NCI-H510A treated with DMSO at 0.1 percent for 48 hours (cell line): ENCODE data around the gene NOL4L.
"Not testable (repeated sequence)": the region's sequence is repeated elsewhere in the genome, so short reads cannot be mapped to it uniquely, and the experiment has no call there.

Experiments used
- DNase-seq: peaks from one replicate; lab custom pipeline; 2025; lab: John Stamatoyannopoulos, UW

Gene NOL4L

DNA sequence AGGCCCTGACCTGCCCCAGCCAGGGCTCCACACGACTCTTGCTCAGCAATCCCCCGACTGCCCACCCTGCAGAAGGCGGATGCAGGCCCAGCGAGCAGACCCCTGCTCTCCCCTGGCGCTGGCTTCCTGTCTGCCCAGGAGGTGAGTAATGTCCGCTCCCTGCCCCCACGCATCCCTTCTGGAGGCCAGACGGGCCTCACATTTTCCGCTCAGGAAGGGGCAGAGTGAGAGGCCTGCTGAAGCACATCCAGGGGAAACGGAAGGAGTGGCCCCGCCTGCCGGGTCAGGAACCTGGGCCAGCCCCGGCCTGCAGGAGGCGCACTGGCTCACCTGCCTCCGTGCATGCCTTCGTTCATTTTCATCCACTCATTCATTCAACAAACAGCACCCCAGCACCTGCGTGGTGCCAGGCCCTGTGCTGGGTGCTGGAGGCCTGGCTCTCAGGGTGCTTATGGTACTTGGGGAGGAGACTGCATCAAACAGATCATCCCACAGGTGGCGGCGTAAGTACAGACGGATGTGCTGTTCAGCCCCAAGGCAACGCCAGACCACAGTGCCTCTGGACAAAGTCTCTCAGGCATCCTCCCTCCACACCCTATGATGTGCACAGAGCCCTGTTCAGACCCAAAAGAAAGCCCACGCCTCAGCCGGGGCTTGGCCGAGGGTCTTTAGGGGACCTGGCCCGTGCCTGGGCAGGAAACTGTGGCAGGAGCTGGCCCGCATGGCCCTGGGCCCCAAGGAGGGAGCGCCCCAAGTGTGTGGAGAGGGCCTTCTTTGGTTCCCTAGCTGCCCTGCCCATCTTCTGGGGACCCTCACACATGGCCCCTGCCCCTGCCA lies 114.9 kb downstream of the NOL4L start:
- no peak for DNase-seq

DNA sequence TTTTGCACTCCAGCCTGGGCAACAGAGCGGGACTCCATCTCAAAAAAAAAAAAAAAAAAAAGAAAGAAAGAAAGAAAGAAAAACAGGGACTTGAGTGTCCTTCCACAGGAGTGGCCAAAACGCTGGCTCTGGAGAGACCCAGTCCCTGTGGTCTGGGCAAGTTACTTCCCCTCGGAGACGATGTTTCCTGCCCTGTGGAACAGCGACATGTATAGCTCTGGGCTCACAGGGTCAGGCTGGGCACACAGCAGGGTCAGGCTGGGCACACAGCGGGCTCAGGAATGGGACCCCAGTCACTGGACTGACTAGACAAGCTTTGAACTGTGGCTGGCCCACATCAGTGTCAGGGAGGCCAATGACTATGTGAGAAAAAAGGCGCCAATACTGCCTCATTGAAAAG lies 116.3 kb downstream of the NOL4L start:
- no peak for DNase-seq

DNA sequence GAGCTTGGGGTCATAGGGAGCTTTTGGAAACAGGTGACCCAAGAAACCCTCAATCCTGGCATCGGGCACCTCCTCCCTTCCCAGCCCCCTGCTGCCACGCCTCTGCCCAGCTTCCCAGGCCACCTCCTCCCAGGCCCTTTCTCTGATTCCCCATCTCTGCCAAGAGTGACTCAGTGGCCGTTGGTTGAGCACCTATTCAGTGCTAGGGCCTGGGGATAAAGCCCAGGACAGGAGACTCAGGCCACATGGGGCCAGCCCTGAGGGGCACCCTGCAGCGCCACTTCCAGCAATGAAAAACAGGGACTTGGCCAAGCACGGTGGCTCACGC lies 116.9 kb downstream of the NOL4L start:
- no peak for DNase-seq

DNA sequence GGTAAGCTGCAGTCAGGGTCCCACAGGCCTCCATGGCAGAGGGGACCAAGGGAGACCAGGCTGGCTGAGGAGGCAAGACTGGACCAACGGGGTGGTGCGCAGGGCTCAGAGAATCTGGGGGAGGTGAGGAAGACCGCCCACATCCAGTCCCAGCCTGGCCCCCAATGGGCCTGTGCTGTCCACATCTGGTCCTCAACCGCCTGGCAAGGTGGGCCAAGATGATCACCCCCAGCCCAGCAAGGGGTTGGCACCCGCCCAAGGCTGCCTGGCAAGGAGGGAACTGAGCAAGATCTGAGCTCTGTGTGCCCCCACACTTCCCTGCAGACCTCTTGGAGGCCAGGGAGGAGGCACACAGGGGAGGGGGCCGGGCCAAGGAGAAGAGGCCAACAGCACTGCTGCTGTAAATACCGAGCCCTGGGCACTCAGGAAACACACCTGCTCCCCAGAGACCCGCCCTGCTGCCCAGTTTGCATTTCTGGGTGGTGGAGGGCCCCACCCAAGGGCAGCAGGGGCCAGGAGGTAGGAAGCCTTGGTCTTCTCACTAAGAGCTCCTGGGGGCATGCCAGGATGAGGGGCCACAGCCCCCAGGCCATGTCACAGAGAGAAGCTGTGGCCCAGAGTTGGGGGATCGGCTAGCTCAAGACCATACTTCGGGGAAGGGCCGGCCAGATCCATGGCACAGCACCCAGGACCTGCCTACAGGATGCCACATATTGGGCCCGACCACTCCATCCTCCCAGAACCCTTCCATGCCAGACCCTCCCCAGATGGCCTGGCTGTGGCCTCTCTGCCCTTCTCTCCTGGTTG lies 117.4 kb downstream of the NOL4L start:
- no peak for DNase-seq

DNA sequence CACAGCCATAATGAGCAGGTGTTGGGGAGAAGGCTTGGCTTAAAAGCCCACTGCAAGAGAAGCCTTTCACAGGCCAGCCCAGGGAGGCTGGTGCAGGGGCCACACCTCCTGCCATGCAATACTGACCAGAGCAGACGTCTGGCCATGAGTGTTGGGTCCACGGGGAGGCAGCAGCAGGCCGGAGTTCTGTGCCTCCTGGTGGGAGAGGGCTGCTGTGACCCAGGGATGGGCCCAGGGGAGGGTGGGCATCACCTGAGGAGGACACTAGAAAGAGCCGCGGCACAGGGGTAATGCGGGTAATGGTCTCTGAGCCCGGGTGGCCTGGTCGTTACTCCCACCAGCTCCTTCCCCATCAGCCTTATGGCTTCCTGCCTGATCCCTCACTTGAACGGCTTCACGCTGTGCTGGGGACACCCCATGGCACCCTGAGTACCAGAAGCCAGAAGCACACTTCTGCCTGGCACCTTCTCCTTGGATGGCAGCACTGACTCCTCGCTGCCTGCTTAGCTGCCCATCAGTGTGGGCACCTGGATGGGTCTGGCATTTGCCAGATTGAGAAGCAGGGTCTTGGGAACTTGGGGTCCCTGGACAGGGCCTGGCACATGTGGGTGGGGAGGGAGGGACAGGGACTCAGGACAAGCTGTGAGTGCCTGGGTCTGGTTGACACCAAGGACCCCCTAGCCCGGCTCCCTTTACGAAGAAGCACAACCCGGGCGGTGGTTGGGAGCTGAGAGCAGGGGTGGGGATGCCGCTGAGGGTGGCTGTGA lies 118.2 kb downstream of the NOL4L start:
- no peak for DNase-seq

DNA sequence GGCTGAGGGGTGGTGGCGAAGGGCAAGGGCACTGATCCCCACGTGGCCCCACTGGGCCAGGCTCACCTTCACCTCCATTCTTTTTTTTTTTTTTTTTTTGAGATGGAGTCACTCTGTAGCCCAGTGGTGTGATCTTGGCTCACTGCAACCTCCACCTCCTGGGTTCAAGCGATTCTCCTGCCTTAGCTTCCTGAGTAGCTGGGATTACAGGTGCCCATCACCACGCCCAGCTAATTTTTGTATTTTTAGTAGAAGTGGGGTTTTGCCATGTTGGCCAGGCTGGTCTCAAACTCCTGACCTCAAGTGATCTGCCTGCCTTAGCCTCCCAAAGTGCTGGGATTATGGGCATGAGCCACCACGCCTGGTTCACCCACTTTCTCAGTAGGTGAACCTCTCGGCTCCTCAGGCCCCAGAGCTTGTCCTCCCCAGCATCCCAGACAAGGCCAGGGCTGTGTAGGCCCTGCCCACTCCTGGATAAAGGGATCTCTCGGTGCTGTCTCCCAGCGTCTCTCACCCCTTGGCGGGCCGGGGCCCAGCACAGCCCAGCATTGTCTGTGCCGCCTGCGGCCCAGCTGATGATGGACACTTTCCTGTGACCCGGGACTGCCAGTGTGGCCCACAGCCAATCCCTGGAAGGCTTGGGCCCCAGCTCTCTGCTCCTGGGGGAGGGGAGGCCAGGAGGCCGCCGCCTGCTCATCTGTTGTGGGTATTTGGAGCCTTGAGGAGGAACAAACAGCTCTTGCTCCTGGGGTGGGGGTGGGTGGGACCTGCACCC lies 119.0 kb downstream of the NOL4L start:
- DNase-seq = not testable (repeated sequence)

DNA sequence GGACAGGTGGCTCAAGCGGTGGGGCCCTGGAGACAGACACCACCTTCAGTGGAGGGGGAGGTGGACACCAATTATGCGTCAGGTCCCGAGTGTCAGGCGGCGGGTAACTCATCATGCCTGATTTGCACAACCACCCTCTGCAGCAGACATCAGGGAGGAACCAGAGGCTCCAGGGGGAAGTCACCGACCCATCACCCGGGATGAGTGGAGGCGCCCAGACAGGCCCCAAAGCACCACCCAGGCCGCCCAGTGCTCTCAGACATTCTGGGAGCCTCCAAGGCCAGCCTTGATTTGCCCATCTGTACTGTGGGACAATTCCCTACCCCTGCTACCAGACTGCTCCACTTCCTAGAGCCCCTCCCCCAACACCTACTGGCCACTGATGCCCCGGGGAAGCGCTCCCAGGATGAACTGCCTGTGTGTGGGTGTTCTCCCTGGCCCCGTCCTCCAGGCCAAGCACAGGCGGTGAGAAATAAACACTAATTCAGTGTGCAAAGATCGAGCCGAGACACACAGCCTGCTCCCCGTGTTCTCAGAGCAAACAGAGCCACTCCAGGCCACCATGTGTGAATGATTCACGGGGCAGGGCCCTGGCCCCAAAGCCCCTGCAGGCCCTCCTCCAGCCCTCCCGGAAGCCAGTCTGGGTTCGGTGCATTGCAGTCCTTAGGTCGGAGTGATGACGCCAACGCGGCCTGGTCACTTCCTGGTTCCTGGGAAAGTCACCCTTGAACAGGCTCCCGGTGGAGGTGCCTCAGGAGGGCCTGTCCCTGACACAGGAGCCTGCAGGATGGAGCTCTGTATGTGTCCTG lies 119.8 kb downstream of the NOL4L start:
- no peak for DNase-seq

DNA sequence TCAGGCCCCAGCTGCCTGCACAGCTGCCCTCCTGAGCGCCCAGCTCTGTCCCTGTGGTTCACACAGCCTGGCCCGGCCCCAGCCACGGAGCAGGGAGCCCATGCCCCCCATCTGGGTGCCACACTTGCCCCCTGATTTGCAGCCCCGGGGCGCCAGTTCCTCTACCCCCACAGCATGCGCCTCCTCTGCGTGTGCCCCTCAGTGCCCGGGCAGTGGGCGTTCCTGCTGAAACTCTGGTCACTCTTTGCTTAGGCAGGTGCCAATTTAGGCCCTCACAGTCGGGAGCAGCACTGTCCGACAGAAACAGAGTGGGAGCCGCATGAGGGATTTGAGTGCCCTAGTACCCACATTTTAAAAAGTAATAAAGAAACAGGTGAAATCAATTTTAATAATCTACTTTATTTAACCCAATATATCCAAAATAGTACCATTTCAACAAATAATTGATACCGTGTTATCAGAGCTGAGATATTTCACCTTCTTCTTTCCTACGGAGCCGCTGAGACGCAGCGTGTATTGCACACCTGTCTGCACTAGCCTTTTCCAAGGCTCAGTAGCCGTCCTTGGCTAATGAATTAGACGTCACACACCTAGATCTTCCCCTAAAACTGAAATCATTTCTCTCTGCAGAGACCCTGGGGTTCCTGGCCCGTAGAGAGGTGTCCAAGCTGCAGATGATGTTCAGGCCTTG lies 120.6 kb downstream of the NOL4L start:
- no peak for DNase-seq

DNA sequence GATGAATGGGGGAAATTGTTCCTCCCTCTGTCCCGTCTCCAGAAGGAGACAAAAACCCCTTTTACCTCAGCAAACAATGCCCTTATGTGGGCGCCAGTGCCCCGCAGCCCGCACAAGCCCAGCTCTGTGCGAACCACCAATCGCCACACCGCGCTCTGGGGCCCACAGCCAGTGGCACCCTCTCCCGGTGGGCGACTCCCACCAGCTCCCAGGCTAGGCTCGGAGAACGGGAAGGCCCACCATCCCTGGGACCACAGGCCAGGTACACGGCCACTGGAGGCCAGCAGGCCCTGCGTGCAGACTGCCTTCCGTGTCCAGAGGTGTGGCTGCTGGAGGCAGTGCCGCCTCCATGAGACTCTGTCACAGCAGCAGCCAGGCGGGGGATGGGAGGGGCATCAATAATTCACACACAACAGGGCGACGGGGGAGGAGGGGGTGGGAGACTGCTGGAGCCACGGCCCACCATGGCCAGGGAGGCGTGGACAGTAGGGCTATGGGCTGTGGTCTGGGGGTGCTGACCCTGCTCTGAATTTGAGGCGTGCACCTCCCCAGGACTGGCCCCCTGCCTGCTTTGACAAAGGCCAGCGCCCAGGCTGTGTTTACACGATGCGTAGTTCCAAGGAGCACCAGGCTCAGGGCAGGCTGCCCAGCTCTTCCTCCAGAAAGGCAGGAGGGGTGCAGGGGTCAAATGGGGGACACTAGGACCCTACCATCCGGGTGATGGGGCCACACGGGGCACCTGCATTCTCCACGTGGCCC lies 121.3 kb downstream of the NOL4L start:
- DNase-seq = no peak

DNA sequence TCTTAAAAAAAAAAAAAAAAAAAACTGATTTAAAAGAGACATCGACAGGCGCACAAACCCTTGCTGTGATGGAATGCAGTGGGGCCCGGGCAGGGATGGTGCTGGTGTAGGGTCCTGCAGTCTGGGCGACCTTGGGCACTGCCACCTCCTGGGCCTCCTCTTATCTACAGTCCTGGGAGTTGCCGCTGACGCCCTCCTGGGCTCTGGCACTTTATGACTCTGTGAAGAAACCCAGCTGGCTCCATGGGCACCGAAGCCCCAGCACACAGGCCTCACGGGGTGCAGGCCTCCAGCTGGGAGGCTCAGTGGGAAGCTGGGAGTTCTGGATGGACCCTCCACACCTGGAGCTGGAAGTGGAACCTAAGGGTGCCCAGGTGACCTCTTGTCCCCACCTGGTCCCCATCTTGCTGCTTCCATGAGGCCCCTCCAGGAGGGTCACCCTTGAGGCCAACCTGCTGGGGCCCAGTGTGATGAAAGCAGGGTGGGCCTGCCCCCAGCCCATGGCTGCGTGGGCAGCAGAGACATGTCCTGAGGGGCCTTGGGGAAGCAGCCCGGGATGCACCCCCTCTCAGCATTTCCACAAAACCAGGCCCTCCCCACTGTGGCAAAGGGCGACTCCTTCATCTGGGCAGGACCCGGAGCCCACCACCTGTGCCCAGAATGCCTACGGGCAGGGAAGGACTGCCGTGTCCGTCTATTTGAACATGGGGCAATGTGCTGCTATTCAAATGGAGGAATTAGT lies 122.1 kb downstream of the NOL4L start:
- no peak for DNase-seq

DNA sequence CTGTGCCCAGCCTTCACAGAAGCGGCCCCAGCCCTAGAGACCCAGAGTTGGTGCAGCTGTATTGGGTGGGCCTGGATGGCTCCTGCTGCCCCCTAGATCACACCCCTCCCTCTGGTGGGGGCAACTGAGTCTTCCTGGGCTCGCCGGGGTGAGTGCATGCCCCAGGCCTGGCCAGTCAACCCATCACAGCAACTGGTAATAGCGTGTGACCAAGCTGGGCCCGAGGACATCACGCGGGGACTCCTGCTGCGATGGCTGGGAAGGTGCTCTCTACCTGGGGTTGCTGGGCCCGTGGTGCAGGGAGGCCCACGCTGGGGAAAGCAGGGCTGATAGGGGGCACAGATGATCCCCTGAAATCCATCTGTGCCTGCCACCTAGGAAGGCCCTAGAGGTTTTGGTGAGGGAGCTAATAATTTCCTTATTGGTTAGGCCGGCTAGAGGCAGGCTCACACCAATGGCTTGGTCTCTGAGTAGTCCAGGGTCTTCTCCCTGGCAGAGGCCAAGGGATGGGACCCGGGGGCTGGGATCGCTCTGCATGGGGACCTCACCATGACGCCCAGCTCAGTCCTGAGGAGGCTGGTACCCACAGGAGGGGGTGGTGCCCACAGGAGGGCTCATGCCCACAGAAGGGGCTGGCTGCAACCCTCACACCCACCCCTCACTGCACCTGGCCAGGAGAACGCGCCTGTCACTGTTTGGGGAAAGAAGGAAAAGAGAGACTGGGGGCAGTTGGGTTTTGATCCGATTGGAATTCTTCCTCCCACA lies 123.1 kb downstream of the NOL4L start:
- DNase-seq = no peak

DNA sequence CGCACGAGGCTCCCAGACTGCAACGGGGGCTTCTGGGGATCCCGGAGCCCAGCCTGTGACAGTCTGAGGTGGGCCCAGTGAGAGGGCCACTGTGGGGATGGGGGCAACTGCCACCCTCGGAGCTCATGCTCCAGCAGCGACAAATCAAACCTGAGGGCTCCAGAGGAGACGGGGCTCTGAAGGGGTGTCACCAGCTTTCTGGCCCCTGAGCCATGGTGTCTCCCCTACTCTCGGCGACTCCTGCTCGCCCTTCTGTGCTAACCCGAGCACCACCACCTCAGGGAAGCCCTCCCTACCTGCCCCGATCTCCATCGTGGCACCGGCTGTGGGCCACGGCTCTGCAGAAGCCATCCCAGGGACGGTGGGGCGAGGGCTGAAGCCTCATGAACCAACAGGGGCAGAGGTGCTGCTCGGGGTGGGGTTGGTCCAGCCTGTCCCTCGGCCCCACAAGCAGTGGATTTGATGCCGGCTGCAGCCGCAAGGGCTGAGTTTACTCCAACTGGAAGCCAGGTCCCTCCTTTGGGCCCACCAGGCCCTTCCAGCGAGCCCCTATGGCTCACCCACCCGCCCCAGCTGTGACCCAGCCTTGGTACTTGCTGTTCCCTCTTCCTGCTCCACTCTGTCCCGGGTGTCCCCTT lies 124.3 kb downstream of the NOL4L start:
- no peak for DNase-seq

DNA sequence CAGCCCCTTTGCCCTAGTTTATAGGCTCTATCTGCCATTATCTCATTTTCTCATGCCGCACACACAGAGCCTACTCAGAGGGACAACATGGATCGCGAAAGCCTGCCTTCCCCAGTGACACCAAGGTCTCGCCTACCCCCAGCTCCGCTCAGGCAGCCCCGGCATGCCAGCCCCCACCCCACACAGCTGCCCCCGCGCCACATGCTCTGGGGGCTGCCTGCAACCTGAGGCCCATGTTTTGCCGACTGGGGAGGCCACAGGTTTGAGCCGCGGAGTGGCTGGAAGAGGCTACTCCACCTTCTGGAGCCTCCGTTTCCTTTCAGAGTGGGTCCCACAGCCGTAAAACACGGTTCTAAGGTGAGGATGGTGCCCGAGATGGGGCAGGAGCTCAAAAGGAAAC lies 124.9 kb downstream of the NOL4L start:
- no peak for DNase-seq

DNA sequence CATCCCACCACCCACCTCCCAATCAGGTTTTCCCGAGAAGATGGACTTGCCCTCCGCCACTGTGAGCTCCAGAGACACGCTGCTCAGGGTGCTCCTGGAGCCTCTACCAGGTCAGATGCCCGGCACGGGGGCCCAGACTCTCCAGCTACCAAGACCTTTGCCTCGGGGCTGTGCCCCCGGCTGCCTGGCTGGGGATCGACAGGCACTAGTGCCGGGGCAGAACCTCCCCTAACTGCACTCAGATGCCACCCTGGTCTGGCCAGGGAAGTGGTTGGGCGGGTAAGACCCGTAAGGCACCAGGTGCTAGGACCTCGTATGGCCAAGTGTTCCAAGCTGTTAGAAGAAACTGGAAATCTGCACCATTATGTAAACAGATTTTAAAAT lies 126.3 kb downstream of the NOL4L start:
- no peak for DNase-seq

DNA sequence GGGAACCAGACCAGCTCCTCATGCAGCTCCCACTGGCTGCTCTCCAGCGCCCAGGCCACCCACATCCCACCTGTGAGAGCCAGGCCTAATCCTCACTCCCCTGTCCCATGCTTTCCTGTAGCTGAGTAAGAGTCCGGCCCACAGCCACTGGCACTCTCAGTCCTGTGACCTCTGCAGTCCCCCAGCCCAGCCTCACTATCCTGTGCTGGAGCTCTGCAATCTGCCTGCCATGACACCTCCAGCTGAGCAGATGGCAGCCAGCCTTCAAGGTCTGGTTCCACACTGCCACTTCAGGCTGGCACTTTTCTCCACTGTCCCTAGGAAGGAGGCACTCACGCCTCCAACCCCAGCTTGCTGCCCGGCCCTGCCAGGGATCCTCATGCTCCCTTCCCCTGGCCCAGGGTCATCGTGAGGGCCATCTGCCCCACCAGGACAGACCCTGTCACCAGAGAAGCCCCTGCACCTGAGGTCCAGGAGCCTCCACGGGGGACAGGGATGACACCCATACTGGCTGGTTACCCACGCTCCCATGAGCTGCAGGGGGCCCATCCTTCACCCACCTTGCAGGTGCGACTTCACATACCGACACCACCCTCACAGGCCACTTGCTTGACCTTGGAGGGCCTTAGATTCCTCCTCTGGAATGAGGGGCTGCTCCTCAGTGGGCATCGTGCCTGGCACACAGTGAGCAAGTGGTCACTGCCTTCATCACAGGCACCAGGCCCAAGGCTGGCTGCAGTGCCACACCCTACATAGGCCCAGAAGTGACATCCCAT lies 126.9 kb downstream of the NOL4L start:
- DNase-seq = no peak

DNA sequence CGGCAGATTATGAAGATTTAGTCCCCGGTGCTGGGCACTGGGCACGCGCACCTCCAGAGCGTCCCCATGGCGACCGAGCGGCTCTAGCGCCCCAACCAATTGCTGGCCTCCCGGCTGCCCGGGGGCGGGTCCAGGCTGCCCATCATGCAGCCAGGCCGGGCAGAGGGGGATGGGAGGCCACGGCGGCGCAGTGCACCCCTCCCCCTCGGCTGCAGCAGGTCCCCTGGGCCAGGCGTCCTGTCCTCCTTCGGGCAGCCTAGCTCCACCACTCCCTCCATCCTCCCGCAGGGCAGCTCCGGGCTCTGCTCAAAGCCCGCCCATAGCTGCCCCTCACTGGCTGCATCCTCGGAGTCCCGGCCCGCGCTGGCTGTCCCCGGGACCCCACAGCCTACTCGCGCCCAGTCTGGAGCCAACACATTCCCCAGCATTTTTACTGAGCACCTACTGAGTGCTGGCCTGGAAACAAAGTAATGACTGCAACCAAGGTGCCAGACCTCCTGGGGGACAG lies 127.6 kb downstream of the NOL4L start:
- DNase-seq = peak; percentile 64
